H1 (cell line): ENCODE data around the gene POLRMT.
A peak's percentile ranks its signal among the peaks of the same experiment; 100 is the strongest.

Experiments
- CREB1 ChIP-seq: IDR thresholded peaks from 2 replicates; pipeline ENCODE4 v1.6.1; 2012; ENCODE audit warnings: inconsistent platforms
- CTCF ChIP-seq, 3 experiments: IDR thresholded peaks; 1 replicate in 2 of 3; 2 replicates in 1 of 3; pipeline versions ENCODE4 v1.5.1 to v1.6.1; 2011; ENCODE audit warnings: low read length in 3 of 3, mild to moderate bottlenecking in 3 of 3, inconsistent platforms in 2 of 3, low read depth in 1 of 3, moderate library complexity in 1 of 3; ENCODE audit not compliant: insufficient read depth in 1 of 3; ENCODE audit errors: control extremely low read depth in 1 of 3
- EZH2 ChIP-seq: fragments of 200-600 bp; sonication (generic); IDR thresholded peaks from 2 replicates; pipeline ENCODE4 v1.7.1; 2012; ENCODE audit warnings: low read depth, mild to moderate bottlenecking, moderate library complexity, low read length, inconsistent platforms; ENCODE audit not compliant: severe bottlenecking
- FOSL1 ChIP-seq: IDR thresholded peaks from 2 replicates; pipeline ENCODE4 v1.6.1; 2011; ENCODE audit warnings: mild to moderate bottlenecking, low read depth, low read length, moderate library complexity; ENCODE audit not compliant: insufficient read depth
- GABPA ChIP-seq: IDR thresholded peaks from 2 replicates; pipeline ENCODE4 v1.6.1; 2011; ENCODE audit warnings: mild to moderate bottlenecking, low read length, moderate library complexity, borderline replicate concordance; ENCODE audit not compliant: insufficient read depth
- HDAC6 ChIP-seq: IDR thresholded peaks from one replicate; pipeline ENCODE4 v1.7.1; 2012; ENCODE audit warnings: low read depth, mild to moderate bottlenecking, inconsistent platforms, low read length, moderate library complexity
- JUND ChIP-seq: IDR thresholded peaks from 2 replicates; pipeline ENCODE4 v1.6.1; 2011; ENCODE audit warnings: mild to moderate bottlenecking, improper control_type of control experiment, low read length
- POLR2A ChIP-seq, 2 experiments: IDR thresholded peaks; 1 replicate in 1 of 2; 2 replicates in 1 of 2; pipeline ENCODE4 v1.6.1; 2011; ENCODE audit warnings: low read depth in 2 of 2, low read length in 2 of 2, mild to moderate bottlenecking in 2 of 2; ENCODE audit errors: control extremely low read depth in 1 of 2
- POLR2AphosphoS5 ChIP-seq: IDR thresholded peaks from 2 replicates; pipeline ENCODE4 v1.6.1; 2011; ENCODE audit warnings: low read depth, low read length

- TF ChIP-seq POLR2AphosphoS5, result no peak
- peak; percentile 41 for TF ChIP-seq EZH2
- TF ChIP-seq GABPA, result peak; percentile 63; the same call in 1 of the 2 replicates
- TF ChIP-seq FOSL1, result no peak
- TF ChIP-seq CTCF (IDR thresholded peaks at IDR 0.05; ENCODE audit: control extremely low read depth in 1 of 3, insufficient read depth in 1 of 3, low read depth in 1 of 3, low read length in 3 of 3), result no peak
- TF ChIP-seq JUND, result no peak
- no peak for TF ChIP-seq CREB1
- TF ChIP-seq HDAC6, result no peak
- no peak for TF ChIP-seq POLR2A (IDR thresholded peaks at IDR 0.05; ENCODE audit: control extremely low read depth in 1 of 2, low read depth in 2 of 2, low read length in 2 of 2)
These were observed 42.0 kb downstream of the POLRMT start for GRCh38 chr19:591099-591958.
